ENCODE results near the gene MYRIP. TPM values are rescaled to one million over a fixed set of nuclear protein-coding genes. Genes with fewer than 3 reads are reported as not detected.

The MYRIP gene
- total RNA-seq, 3 donors from 2014 or later (not counting 1 experiment from before 2014, with no cell fraction given), result not detected

DNA sequence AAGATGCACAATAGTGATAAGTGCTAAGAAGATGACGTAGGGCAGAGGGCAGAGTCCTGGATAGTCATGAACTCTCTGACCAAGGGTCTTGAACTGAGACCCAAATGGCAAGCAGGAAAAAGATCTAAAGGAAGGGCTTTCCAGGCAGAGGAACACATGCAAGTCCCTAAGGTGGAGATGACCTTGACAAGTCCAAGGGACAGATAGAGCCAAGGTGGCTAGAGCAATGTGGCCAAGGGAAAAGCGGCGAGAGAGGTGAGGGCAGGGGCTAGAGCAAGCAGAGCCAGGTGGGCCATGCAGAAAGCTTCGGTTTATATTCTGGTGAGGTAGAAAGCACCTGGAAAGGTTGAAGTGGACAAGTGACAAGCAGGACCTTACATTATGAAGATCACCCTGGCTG lies 414.4 kb downstream of the MYRIP start:
- ATAC-seq (no peak), DNase-seq (no peak)
- no peaks in the 10 kb centered on the region for H3K9me3 ChIP-seq (ENCODE audit: control insufficient read depth, insufficient read depth, low read length)
- Mint-ChIP-seq H3K27ac (no peak overlapping the region), H3K36me3 (no peaks in the 10 kb centered on the region), H3K4me3 (no peak overlapping the region), H3K9me3 (peaks cover 0 to 2% of the 10 kb centered on the region in 2 donors), H3K27me3 (ENCODE audit: low read depth in 2 of 2) (no peaks in the 10 kb centered on the region), H3K4me1 (peaks cover 0 to 6% of the 10 kb centered on the region in 2 donors)
- no peak overlapping the region for H3K4me3 ChIP-seq (ENCODE audit: low read length)
- no peaks in the 10 kb centered on the region for H3K36me3 ChIP-seq (ENCODE audit: control insufficient read depth, insufficient read depth, low read length)
- H3K27ac ChIP-seq (ENCODE audit: low read length), result no peak overlapping the region
- no peaks in the 10 kb centered on the region for H3K4me1 ChIP-seq (ENCODE audit: control insufficient read depth, insufficient read depth, low read length)
- intact Hi-C loops (cut with micrococcal nuclease), result no loop called here
- WGBS (ENCODE audit: insufficient coverage), result 95% methylated on average over 4 of the region's 4 CpGs
- H3K27me3 ChIP-seq (ENCODE audit: control insufficient read depth, insufficient read depth, low read length), result no peaks in the 10 kb centered on the region
- TF ChIP-seq, protein P1, sequence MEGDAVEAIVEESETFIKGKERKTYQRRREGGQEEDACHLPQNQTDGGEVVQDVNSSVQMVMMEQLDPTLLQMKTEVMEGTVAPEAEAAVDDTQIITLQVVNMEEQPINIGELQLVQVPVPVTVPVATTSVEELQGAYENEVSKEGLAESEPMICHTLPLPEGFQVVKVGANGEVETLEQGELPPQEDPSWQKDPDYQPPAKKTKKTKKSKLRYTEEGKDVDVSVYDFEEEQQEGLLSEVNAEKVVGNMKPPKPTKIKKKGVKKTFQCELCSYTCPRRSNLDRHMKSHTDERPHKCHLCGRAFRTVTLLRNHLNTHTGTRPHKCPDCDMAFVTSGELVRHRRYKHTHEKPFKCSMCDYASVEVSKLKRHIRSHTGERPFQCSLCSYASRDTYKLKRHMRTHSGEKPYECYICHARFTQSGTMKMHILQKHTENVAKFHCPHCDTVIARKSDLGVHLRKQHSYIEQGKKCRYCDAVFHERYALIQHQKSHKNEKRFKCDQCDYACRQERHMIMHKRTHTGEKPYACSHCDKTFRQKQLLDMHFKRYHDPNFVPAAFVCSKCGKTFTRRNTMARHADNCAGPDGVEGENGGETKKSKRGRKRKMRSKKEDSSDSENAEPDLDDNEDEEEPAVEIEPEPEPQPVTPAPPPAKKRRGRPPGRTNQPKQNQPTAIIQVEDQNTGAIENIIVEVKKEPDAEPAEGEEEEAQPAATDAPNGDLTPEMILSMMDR (IDR thresholded peaks at IDR 0.05), result no peak

DNA sequence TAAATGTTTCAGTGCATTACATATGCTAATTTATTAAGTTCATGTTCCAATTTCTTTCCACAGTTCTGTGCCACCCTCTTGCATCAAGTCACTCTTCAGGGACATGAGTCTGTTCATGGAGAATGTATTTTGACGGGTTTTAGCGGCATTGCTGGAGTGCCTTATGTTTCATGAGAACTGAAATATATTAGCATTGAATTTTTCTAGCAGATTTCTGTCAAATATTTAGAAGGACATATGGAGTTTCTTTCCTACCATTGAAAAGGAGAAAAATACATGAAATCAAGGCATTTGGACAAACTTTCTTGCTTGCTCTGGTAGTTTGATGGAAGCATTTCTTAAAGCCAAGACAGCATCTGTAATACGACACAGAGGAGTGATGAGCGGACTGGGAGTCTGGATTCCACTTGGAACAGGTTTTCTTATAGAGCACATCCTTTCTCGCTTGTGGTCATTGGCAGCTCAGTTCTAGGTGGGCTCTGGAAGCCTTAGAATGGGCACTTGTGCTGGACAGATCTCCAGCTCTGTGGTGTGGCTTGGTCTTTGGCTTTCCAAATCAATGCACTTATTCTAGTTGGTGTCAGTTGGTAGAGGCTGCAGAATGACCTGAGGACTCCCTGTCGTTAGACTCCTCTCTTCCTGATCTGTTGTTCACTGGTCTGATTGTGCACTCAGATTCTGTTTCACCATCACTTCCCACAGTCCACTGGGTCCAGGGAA lies 415.5 kb downstream of the MYRIP start:
- Histone ChIP-seq H3K36me3 (ENCODE audit: control insufficient read depth, insufficient read depth, low read length) (no peaks in the 10 kb centered on the region), H3K4me3 (ENCODE audit: low read length) (no peak overlapping the region), H3K4me1 (ENCODE audit: control insufficient read depth, insufficient read depth, low read length) (no peaks in the 10 kb centered on the region), H3K27me3 (ENCODE audit: control insufficient read depth, insufficient read depth, low read length) (no peaks in the 10 kb centered on the region), H3K27ac (ENCODE audit: low read length) (no peak overlapping the region), H3K9me3 (ENCODE audit: control insufficient read depth, insufficient read depth, low read length) (no peaks in the 10 kb centered on the region)
- DNase-seq (no peak), ATAC-seq (no peak)
- peaks cover 0 to 2% of the 10 kb centered on the region in 2 donors for H3K9me3 Mint-ChIP-seq
- H3K4me1 Mint-ChIP-seq, result peaks cover 0 to 6% of the 10 kb centered on the region in 2 donors
- WGBS (ENCODE audit: insufficient coverage), result 98% methylated on average over 4 of the region's 6 CpGs
- intact Hi-C loops (cut with micrococcal nuclease), result no loop called here
- TF ChIP-seq, protein P1 (IDR thresholded peaks at IDR 0.05), result no peak
- H3K4me3 Mint-ChIP-seq, result no peak overlapping the region
- no peak overlapping the region for H3K27ac Mint-ChIP-seq
- H3K36me3 Mint-ChIP-seq, result no peaks in the 10 kb centered on the region
- H3K27me3 Mint-ChIP-seq (ENCODE audit: low read depth in 2 of 2), result no peaks in the 10 kb centered on the region

DNA sequence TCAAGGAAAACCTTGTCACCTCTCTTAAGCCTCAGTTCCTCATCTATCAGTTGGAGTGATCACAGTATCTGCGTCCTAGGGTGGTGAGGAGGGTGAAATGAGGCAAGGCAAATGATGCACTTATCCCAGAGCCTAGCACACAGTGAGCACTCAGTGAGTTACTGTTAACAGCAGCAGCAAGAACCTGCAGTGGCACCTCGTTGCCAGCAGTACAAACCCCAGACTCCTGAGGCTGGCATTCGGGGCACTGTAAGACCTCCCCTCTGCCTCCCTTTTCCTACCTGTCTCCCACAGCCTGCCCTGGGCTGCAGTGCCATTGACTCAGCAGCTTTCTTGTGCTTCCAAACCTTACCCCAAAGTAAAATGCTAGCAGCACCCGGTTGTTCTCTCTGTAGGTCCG lies 417.2 kb downstream of the MYRIP start:
- Histone ChIP-seq H3K27ac (ENCODE audit: low read length) (no peak overlapping the region), H3K36me3 (ENCODE audit: control insufficient read depth, insufficient read depth, low read length) (no peaks in the 10 kb centered on the region), H3K27me3 (ENCODE audit: control insufficient read depth, insufficient read depth, low read length) (no peaks in the 10 kb centered on the region), H3K4me3 (ENCODE audit: low read length) (no peak overlapping the region), H3K9me3 (ENCODE audit: control insufficient read depth, insufficient read depth, low read length) (no peaks in the 10 kb centered on the region), H3K4me1 (ENCODE audit: control insufficient read depth, insufficient read depth, low read length) (no peaks in the 10 kb centered on the region)
- no peaks in the 10 kb centered on the region for H3K4me1 Mint-ChIP-seq
- no peak overlapping the region for H3K4me3 Mint-ChIP-seq
- DNase-seq, result no peak
- H3K9me3 Mint-ChIP-seq, result no peaks in the 10 kb centered on the region
- intact Hi-C loops (cut with micrococcal nuclease), result no loop called here
- H3K36me3 Mint-ChIP-seq, result no peaks in the 10 kb centered on the region
- ATAC-seq, result no peak
- WGBS (ENCODE audit: insufficient coverage), result 91% methylated on average over 5 of the region's 5 CpGs
- TF ChIP-seq, protein P1 (IDR thresholded peaks at IDR 0.05), result no peak
- H3K27ac Mint-ChIP-seq, result no peak overlapping the region
- H3K27me3 Mint-ChIP-seq (ENCODE audit: low read depth in 2 of 2), result no peaks in the 10 kb centered on the region
